Calu3 (cell line): ENCODE results near the gene CGGBP1. TPM values are rescaled to one million over a fixed set of nuclear protein-coding genes. Genes with fewer than 3 reads are reported as not detected.
A peak's percentile ranks its signal among the peaks of the same experiment; 100 is the strongest.

ENCODE experiments used
- BruUV-seq: library from RNA; stranded (reverse); fragments of 400-500 nt; replicated peaks from 2 replicates; lab custom pipeline; 2021; lab: Mats Ljungman, UMichigan
- CTCF ChIA-PET: fragments of 300-600 bp; sonication (Branson Sonifier 250); formaldehyde crosslinking; loops from one replicate; lab custom pipeline; 2022; ENCODE audit warnings: antibody characterized with exemption; lab: Charles Lee
- DNase-seq: peaks from one replicate; pipeline ENCODE4 v3.0.0; 2022
- H3K27ac Mint-ChIP-seq: one replicate; pipeline ENCODE4 v1.8.0; 2022; ENCODE audit warnings: mixed read lengths; ENCODE audit not compliant: unreplicated experiment
- H3K27me3 Mint-ChIP-seq: one replicate; pipeline ENCODE4 v1.8.0; 2022; ENCODE audit warnings: mixed read lengths; ENCODE audit not compliant: unreplicated experiment
- H3K36me3 Mint-ChIP-seq: one replicate; pipeline ENCODE4 v1.8.0; 2022; ENCODE audit warnings: mild to moderate bottlenecking, moderate library complexity, mixed read lengths; ENCODE audit not compliant: insufficient read depth, unreplicated experiment
- H3K4me1 Mint-ChIP-seq: one replicate; pipeline ENCODE4 v1.8.0; 2022; ENCODE audit warnings: mild to moderate bottlenecking, low read depth, mixed read lengths; ENCODE audit not compliant: unreplicated experiment
- H3K4me3 Mint-ChIP-seq: one replicate; pipeline ENCODE4 v1.8.0; 2022; ENCODE audit warnings: mild to moderate bottlenecking, low read depth, moderate library complexity, mixed read lengths; ENCODE audit not compliant: unreplicated experiment
- H3K9me3 Mint-ChIP-seq: one replicate; pipeline ENCODE4 v1.8.0; 2022; ENCODE audit warnings: low read depth, mixed read lengths; ENCODE audit not compliant: unreplicated experiment
- intact Hi-C: fragments of 100-400 bp; cut with micrococcal nuclease; formaldehyde crosslinking; loops from one replicate; pipeline ENCODE4 v1.10.0; 2022; ENCODE audit not compliant: unreplicated experiment
- total RNA-seq: library from RNA; stranded (reverse); gene quantifications from 2 replicates; pipeline ENCODE4 v1.2.3, GENCODE V29; 2022
- TF ChIP-seq, protein P1 (sequence below): fragments of 200-600 bp; IDR thresholded peaks from one replicate; pipeline ENCODE4 v1.8.0; 2022; ENCODE audit warnings: antibody characterized with exemption; ENCODE audit not compliant: unreplicated experiment

The CGGBP1 gene
- total RNA-seq, 1 experiment from 2014 or later, result 76.9 TPM

GRCh38 chr3:88078932-88079331 is 20.1 kb upstream of the CGGBP1 start:
- H3K36me3 Mint-ChIP-seq, result no peaks in the 10 kb centered on the region
- TF ChIP-seq, protein P1, sequence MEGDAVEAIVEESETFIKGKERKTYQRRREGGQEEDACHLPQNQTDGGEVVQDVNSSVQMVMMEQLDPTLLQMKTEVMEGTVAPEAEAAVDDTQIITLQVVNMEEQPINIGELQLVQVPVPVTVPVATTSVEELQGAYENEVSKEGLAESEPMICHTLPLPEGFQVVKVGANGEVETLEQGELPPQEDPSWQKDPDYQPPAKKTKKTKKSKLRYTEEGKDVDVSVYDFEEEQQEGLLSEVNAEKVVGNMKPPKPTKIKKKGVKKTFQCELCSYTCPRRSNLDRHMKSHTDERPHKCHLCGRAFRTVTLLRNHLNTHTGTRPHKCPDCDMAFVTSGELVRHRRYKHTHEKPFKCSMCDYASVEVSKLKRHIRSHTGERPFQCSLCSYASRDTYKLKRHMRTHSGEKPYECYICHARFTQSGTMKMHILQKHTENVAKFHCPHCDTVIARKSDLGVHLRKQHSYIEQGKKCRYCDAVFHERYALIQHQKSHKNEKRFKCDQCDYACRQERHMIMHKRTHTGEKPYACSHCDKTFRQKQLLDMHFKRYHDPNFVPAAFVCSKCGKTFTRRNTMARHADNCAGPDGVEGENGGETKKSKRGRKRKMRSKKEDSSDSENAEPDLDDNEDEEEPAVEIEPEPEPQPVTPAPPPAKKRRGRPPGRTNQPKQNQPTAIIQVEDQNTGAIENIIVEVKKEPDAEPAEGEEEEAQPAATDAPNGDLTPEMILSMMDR, result no peak
- H3K4me1 Mint-ChIP-seq, result peaks cover 20% of the 10 kb centered on the region
- H3K27ac Mint-ChIP-seq, result no peak overlapping the region
- no peak overlapping the region for H3K4me3 Mint-ChIP-seq
- DNase-seq, result no peak
- intact Hi-C loops, result no loop called here
- CTCF ChIA-PET, result no interaction called here
- no peaks in the 10 kb centered on the region for H3K27me3 Mint-ChIP-seq
- H3K9me3 Mint-ChIP-seq, result peaks cover 3% of the 10 kb centered on the region
- no TSS peak for BruUV-seq

DNA sequence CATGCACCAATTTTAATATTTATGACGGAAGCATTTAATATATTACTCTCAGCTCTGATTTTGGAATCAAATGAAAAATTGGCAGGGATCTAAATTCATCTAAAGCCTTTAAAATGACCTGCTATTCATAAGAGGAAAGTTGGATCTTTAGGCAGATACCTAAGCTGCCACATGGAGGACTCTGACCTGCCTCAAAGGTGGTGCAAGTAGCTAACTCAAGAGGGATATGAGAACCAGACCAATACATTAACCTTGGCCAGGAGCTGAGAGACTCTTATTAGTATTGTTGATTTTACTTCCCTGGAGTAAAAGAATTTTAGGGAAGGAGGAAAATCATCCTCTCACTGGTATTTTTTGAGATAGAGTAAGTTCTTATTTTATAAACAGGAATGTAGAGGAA is 17.9 kb upstream of the CGGBP1 start:
- Mint-ChIP-seq H3K27me3 (no peaks in the 10 kb centered on the region), H3K9me3 (peaks cover 5% of the 10 kb centered on the region), H3K27ac (no peak overlapping the region), H3K4me1 (peaks cover 20% of the 10 kb centered on the region), H3K36me3 (no peaks in the 10 kb centered on the region), H3K4me3 (no peak overlapping the region)
- DNase-seq, result no peak
- TF ChIP-seq, protein P1, result no peak
- no TSS peak for BruUV-seq
- CTCF ChIA-PET, result no interaction called here
- intact Hi-C loops, result no loop called here

DNA sequence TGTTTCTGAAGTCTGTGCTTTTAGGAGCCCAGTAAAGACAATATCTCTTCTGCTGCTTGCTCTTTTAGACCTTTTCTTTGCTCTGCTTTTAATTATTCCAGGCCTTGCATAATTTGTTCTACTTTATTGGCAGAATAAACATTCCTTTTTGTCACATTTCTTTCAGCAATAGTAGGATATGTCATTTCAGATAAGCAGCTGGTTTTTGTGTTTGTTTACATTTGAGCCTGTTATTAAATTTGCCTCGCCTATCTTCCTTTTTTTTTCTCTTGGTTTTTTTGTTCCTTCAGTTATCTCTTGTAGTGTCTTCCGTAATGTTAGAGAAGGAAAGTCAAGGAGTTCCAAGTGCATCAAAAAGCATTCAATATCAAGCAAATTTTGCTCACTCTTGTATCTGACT is 16.7 kb upstream of the CGGBP1 start:
- BruUV-seq, result no TSS peak
- intact Hi-C loops, result no loop called here
- Mint-ChIP-seq H3K9me3 (peaks cover 5% of the 10 kb centered on the region), H3K4me3 (no peak overlapping the region), H3K36me3 (no peaks in the 10 kb centered on the region), H3K27ac (peak overlapping the region; percentile 62), H3K27me3 (no peaks in the 10 kb centered on the region), H3K4me1 (peaks cover 20% of the 10 kb centered on the region)
- no peak for DNase-seq
- TF ChIP-seq, protein P1, result no peak
- CTCF ChIA-PET, result no interaction called here

GRCh38 chr3:88075072-88075471 is 16.3 kb upstream of the CGGBP1 start:
- intact Hi-C loops, result no loop called here
- Mint-ChIP-seq H3K27me3 (no peaks in the 10 kb centered on the region), H3K27ac (no peak overlapping the region), H3K9me3 (peaks cover 5% of the 10 kb centered on the region), H3K36me3 (no peaks in the 10 kb centered on the region), H3K4me1 (peaks cover 20% of the 10 kb centered on the region), H3K4me3 (no peak overlapping the region)
- BruUV-seq, result no TSS peak
- TF ChIP-seq, protein P1, result no peak
- no peak for DNase-seq
- CTCF ChIA-PET, result no interaction called here
